Neural progenitor cell (in vitro differentiated cells): ENCODE measurements around the gene ERICH2. TPM values are rescaled to one million over a fixed set of nuclear protein-coding genes. Genes with fewer than 3 reads are reported as not detected.
A peak's percentile ranks its signal among the peaks of the same experiment; 100 is the strongest.

Source experiments
- DNase-seq: peaks from one replicate; pipeline ENCODE4 v3.0.0-alpha.2; 2016; ENCODE audit warnings: low spot score
- H2AFZ ChIP-seq: fragments of 200-600 bp; sonication (generic); replicated peaks from 2 replicates; pipeline ENCODE4 v1.6.1; 2016; ENCODE audit warnings: antibody characterized with exemption
- H3F3A ChIP-seq: fragments of 200-600 bp; sonication (generic); 2 replicates; pipeline ENCODE4 v1.6.1; 2016; ENCODE audit warnings: antibody characterized with exemption, low read depth
- H3K27ac ChIP-seq: fragments of 200-600 bp; sonication (generic); 2 replicates; pipeline ENCODE4 v1.5.1; 2016; ENCODE audit warnings: mild to moderate bottlenecking
- H3K27me3 ChIP-seq: fragments of 200-600 bp; sonication (generic); 2 replicates; pipeline ENCODE4 v1.6.1; 2016; ENCODE audit warnings: mild to moderate bottlenecking, moderate library complexity
- H3K36me3 ChIP-seq: fragments of 200-600 bp; sonication (generic); 2 replicates; pipeline ENCODE4 v1.5.1; 2016
- H3K4me1 ChIP-seq: fragments of 200-600 bp; sonication (generic); 2 replicates; pipeline ENCODE4 v1.6.1; 2016; ENCODE audit warnings: mixed run types
- H3K4me2 ChIP-seq: fragments of 200-600 bp; sonication (generic); 2 replicates; pipeline ENCODE4 v1.6.1; 2016
- H3K4me3 ChIP-seq: fragments of 200-600 bp; sonication (generic); 2 replicates; pipeline ENCODE4 v1.5.1; 2016
- H3K79me2 ChIP-seq: fragments of 200-600 bp; sonication (generic); 2 replicates; pipeline ENCODE4 v1.6.1; 2016; ENCODE audit warnings: low read depth
- H3K9ac ChIP-seq: fragments of 200-600 bp; sonication (generic); 2 replicates; pipeline ENCODE4 v1.6.1; 2016
- H3K9me3 ChIP-seq: fragments of 200-600 bp; sonication (generic); 2 replicates; pipeline ENCODE4 v1.5.1; 2016; ENCODE audit warnings: low read depth
- H4K20me1 ChIP-seq: fragments of 200-600 bp; sonication (generic); 2 replicates; pipeline ENCODE4 v1.6.1; 2016; ENCODE audit warnings: low read depth
- H3K27ac Mint-ChIP-seq: 3 replicates; pipeline ENCODE4 v1.8.0; 2021; ENCODE audit warnings: mixed read lengths
- H3K27me3 Mint-ChIP-seq: 2 replicates; pipeline ENCODE4 v1.8.0; 2022; ENCODE audit warnings: low read depth, mild to moderate bottlenecking, inconsistent platforms, moderate library complexity, mixed read lengths; ENCODE audit not compliant: insufficient read depth
- H3K36me3 Mint-ChIP-seq: 3 replicates; pipeline ENCODE4 v1.8.0; 2021; ENCODE audit warnings: mixed read lengths
- H3K4me1 Mint-ChIP-seq: 3 replicates; pipeline ENCODE4 v1.8.0; 2021; ENCODE audit warnings: mixed read lengths
- H3K4me3 Mint-ChIP-seq: 3 replicates; pipeline ENCODE4 v1.8.0; 2021; ENCODE audit warnings: mild to moderate bottlenecking, moderate library complexity, mixed read lengths
- H3K9me3 Mint-ChIP-seq: 3 replicates; pipeline ENCODE4 v1.8.0; 2020; ENCODE audit warnings: mixed read lengths
- EZH2 ChIP-seq: fragments of 200-600 bp; sonication (generic); IDR thresholded peaks from 2 replicates; pipeline ENCODE4 v1.6.1; 2017; ENCODE audit warnings: antibody characterized with exemption, mild to moderate bottlenecking, moderate library complexity
- EZH2phosphoT487 ChIP-seq: fragments of 200-600 bp; sonication (generic); IDR thresholded peaks from 2 replicates; pipeline ENCODE4 v1.6.1; 2017; ENCODE audit warnings: antibody characterized with exemption
- total RNA-seq: library from RNA; depleted of rRNA; stranded (reverse); fragments of >200 nt; gene quantifications from 2 replicates; pipeline ENCODE4 v1.2.3, GENCODE V29; 2015; ENCODE audit warnings: low replicate concordance
- TF ChIP-seq, protein P1 (sequence below): fragments of 200-600 bp; sonication (generic); IDR thresholded peaks from 2 replicates; pipeline ENCODE4 v1.5.1; 2017; ENCODE audit warnings: antibody characterized with exemption, mild to moderate bottlenecking

Gene ERICH2
- total RNA-seq, 1 donor from 2014 or later: 2.7 TPM

DNA sequence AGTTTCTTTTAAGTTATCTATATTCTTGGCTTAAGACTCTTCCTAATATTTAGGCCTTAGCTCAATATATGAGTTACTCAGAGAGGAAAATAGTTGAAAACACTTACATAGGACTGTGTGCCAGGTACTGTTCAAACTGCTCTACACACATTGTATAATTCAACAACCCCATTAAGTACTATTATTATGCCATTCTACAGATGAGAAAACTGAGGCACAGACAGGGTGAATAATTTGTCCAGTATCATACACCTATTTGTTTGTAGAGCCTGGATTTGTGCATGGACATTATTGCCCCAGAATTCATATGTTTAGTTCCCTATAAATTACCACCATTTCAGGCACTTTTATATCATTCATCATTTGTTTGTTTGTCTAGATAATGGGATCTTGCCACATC is 28.8 kb downstream of the ERICH2 start:
- Mint-ChIP-seq H3K4me3 (no peak overlapping the region), H3K27me3 (no peaks in the 10 kb centered on the region), H3K36me3 (no peaks in the 10 kb centered on the region), H3K27ac (no peak overlapping the region), H3K4me1 (no peaks in the 10 kb centered on the region), H3K9me3 (peaks cover 2% of the 10 kb centered on the region)
- no peak for DNase-seq
- Histone ChIP-seq H3K9ac (no peak overlapping the region), H3K9me3 (no peaks in the 10 kb centered on the region), H3F3A (peaks cover 3% of the 10 kb centered on the region), H3K4me3 (no peak overlapping the region), H4K20me1 (no peaks in the 10 kb centered on the region), H3K79me2 (no peaks in the 10 kb centered on the region), H3K27me3 (no peaks in the 10 kb centered on the region), H3K36me3 (no peaks in the 10 kb centered on the region), H3K4me2 (no peak overlapping the region), H2AFZ (no peak overlapping the region), H3K27ac (no peak overlapping the region), H3K4me1 (no peaks in the 10 kb centered on the region)
- TF ChIP-seq, protein P1, sequence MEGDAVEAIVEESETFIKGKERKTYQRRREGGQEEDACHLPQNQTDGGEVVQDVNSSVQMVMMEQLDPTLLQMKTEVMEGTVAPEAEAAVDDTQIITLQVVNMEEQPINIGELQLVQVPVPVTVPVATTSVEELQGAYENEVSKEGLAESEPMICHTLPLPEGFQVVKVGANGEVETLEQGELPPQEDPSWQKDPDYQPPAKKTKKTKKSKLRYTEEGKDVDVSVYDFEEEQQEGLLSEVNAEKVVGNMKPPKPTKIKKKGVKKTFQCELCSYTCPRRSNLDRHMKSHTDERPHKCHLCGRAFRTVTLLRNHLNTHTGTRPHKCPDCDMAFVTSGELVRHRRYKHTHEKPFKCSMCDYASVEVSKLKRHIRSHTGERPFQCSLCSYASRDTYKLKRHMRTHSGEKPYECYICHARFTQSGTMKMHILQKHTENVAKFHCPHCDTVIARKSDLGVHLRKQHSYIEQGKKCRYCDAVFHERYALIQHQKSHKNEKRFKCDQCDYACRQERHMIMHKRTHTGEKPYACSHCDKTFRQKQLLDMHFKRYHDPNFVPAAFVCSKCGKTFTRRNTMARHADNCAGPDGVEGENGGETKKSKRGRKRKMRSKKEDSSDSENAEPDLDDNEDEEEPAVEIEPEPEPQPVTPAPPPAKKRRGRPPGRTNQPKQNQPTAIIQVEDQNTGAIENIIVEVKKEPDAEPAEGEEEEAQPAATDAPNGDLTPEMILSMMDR: no peak
- no peak for TF ChIP-seq EZH2phosphoT487
- TF ChIP-seq EZH2: no peak

DNA sequence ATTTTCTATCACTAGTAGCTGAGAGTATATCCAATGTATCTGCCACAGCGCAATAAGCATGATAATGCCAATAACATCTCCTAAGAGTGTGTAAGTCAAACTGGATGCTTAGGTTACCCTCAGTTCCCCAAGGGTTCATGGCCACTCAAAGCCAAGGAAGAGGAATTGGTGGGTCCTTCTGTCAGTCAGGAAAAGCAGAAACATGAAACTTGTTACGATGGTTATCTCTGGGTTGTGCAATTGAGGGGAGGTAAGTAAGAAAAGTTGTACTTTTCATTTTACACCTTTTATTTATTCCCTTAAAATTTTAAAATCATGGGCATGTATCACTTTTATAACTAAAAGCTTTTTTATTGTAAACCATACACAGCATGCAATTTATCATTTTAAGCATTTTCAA is 36.4 kb downstream of the ERICH2 start:
- TF ChIP-seq, protein P1: no peak
- TF ChIP-seq EZH2phosphoT487 (no peak), EZH2 (no peak)
- H3F3A ChIP-seq: no peaks in the 10 kb centered on the region
- no peak for DNase-seq
- Mint-ChIP-seq H3K36me3 (no peaks in the 10 kb centered on the region), H3K9me3 (no peaks in the 10 kb centered on the region), H3K4me3 (no peak overlapping the region), H3K27ac (no peak overlapping the region), H3K4me1 (no peaks in the 10 kb centered on the region), H3K27me3 (peaks cover 6% of the 10 kb centered on the region)
- H3K4me3 ChIP-seq: no peak overlapping the region
- H3K4me2 ChIP-seq: no peak overlapping the region
- no peaks in the 10 kb centered on the region for H3K4me1 ChIP-seq
- H3K27ac ChIP-seq: no peak overlapping the region
- no peaks in the 10 kb centered on the region for H3K9me3 ChIP-seq
- no peak overlapping the region for H2AFZ ChIP-seq
- no peaks in the 10 kb centered on the region for H4K20me1 ChIP-seq
- H3K36me3 ChIP-seq: no peaks in the 10 kb centered on the region
- no peaks in the 10 kb centered on the region for H3K79me2 ChIP-seq
- no peaks in the 10 kb centered on the region for H3K27me3 ChIP-seq
- H3K9ac ChIP-seq: no peak overlapping the region

DNA sequence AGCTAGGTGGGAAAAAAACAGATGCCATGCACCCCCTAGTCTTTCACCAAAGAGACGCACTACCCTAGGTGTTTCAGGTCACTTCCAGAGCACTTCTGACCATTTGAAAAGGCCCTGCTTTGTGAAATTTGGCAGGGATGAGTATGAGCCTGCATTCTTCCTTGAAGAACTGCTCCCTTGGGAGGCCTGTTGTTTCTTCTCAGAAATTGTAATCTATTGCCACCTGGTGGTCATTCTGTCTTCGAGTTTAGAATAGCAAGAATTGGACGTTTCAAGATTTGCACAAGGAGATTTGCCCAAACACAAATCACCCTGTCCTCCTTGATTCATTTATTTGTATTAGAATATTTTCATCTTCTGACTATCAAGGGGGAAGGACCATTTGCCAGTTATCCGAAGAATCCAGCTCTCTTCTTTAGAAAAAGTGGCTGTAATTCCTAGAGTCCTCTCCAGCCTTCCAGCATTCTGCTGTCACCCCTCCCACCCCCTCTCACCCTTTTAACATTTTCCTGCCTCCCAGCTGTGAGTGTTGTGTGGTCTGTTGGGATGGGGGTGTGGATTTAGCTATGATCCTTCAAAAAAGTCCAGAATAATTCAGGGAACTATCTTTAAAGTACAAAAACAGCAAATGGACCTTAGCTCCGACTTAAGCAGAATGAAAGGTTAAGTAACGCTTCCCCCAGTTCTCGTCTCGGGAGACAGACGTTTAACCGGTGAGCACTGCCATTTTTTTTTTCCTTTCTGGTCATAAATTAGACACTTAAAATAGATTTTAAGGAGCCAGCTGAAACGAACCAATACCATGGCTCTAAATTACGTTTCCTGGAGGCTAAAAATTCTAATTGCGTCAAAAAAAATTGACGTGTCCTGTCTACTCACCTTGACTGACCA is 42.8 kb downstream of the ERICH2 start:
- Histone ChIP-seq H3K27ac (no peak overlapping the region), H3K79me2 (no peaks in the 10 kb centered on the region), H3K4me2 (peak overlapping the region; percentile 96), H3K4me1 (peaks cover 24% of the 10 kb centered on the region), H3K4me3 (peak overlapping the region; percentile 49), H3K27me3 (peaks cover 52% of the 10 kb centered on the region), H3K9me3 (no peaks in the 10 kb centered on the region), H2AFZ (peak overlapping the region; percentile 40), H3K36me3 (no peaks in the 10 kb centered on the region), H4K20me1 (peaks cover 12% of the 10 kb centered on the region), H3F3A (peaks cover 49% of the 10 kb centered on the region), H3K9ac (no peak overlapping the region)
- DNase-seq: peak; percentile 94
- no peaks in the 10 kb centered on the region for H3K36me3 Mint-ChIP-seq
- peak overlapping the region; percentile 82 for H3K4me3 Mint-ChIP-seq
- no peaks in the 10 kb centered on the region for H3K9me3 Mint-ChIP-seq
- H3K27ac Mint-ChIP-seq: no peak overlapping the region
- H3K27me3 Mint-ChIP-seq: peaks cover 52% of the 10 kb centered on the region
- TF ChIP-seq EZH2phosphoT487: no peak
- TF ChIP-seq, protein P1: peak; percentile 83
- peaks cover 34% of the 10 kb centered on the region for H3K4me1 Mint-ChIP-seq
